Measurements from ENCODE around the gene WDR72.

DNA sequence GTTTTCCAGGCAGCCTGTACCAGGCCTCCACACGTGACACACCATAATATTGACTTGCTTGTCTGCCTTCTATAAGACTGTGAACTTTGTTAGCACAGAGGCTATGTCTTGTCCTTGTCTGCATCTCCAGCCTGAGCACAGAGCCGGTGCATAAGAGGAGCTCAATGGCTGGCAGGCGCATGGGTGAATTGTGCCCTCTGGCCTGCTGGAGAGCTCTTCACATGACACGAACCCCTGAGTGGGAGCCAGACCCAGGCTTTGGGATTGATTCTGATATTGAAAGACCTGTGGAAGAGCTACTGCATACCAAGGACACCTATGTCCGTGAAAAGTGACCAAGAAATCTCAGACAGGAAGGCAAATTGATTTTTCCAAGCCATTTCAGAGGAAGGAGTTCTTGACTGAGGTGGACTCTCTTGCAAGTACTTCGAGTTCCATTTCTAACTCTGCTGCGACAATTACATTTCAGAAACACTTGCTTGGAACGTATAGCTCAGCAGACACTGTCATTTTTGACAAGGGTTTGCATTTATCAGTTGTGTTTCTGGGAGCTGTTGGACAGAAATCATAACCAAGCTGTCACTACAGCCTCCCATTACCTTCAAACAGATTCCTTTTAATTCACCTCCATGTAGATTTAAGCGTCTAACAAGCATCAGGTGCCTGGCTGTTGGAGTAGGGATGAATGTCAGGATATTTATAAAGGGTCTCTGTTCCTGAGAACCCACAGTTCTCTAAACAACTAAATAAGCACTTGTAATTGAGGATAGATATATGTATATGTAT lies 281.3 kb downstream of the WDR72 start:
- TF ChIP-seq, protein P1, sequence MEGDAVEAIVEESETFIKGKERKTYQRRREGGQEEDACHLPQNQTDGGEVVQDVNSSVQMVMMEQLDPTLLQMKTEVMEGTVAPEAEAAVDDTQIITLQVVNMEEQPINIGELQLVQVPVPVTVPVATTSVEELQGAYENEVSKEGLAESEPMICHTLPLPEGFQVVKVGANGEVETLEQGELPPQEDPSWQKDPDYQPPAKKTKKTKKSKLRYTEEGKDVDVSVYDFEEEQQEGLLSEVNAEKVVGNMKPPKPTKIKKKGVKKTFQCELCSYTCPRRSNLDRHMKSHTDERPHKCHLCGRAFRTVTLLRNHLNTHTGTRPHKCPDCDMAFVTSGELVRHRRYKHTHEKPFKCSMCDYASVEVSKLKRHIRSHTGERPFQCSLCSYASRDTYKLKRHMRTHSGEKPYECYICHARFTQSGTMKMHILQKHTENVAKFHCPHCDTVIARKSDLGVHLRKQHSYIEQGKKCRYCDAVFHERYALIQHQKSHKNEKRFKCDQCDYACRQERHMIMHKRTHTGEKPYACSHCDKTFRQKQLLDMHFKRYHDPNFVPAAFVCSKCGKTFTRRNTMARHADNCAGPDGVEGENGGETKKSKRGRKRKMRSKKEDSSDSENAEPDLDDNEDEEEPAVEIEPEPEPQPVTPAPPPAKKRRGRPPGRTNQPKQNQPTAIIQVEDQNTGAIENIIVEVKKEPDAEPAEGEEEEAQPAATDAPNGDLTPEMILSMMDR (IDR thresholded peaks at IDR 0.05) = no peak
- TF ChIP-seq EP300 (IDR thresholded peaks at IDR 0.05) = no peak
